ENCODE measurements around the gene CLDN4. TPM values are rescaled to one million over a fixed set of nuclear protein-coding genes. Genes with fewer than 3 reads are reported as not detected.

The CLDN4 gene
- total and polyA plus RNA-seq, 4 donors, result 0.37 to 2.0 (median 1.3) TPM

DNA sequence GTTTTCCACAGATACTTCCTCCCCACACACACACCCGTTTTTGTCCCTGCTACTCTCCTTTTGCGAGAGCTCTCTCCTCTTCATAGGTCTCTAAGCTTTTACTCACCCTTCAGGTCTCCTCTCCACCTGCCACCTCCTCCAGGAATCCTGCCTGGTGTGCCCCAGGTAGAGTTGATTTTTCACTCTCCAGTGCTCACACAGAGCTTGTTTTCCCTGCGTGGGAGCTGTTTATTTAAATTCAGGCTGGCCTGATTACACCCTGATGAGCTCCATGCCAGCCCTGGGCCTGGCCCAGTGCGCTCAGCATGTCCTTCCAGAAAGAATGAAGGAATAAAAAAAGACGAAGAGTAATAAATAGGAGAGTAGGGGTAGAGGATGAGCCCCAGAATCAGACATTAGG lies 7.5 kb upstream of the CLDN4 start (continued):
- no peak for TF ChIP-seq FOXA1 (IDR thresholded peaks at IDR 0.05)
- TF ChIP-seq HNF4A (conservative IDR thresholded peaks at IDR 0.05), result no peak
- TF ChIP-seq, protein P1, sequence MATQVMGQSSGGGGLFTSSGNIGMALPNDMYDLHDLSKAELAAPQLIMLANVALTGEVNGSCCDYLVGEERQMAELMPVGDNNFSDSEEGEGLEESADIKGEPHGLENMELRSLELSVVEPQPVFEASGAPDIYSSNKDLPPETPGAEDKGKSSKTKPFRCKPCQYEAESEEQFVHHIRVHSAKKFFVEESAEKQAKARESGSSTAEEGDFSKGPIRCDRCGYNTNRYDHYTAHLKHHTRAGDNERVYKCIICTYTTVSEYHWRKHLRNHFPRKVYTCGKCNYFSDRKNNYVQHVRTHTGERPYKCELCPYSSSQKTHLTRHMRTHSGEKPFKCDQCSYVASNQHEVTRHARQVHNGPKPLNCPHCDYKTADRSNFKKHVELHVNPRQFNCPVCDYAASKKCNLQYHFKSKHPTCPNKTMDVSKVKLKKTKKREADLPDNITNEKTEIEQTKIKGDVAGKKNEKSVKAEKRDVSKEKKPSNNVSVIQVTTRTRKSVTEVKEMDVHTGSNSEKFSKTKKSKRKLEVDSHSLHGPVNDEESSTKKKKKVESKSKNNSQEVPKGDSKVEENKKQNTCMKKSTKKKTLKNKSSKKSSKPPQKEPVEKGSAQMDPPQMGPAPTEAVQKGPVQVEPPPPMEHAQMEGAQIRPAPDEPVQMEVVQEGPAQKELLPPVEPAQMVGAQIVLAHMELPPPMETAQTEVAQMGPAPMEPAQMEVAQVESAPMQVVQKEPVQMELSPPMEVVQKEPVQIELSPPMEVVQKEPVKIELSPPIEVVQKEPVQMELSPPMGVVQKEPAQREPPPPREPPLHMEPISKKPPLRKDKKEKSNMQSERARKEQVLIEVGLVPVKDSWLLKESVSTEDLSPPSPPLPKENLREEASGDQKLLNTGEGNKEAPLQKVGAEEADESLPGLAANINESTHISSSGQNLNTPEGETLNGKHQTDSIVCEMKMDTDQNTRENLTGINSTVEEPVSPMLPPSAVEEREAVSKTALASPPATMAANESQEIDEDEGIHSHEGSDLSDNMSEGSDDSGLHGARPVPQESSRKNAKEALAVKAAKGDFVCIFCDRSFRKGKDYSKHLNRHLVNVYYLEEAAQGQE (IDR thresholded peaks at IDR 0.05), result no peak
- TF ChIP-seq YY1 (IDR thresholded peaks at IDR 0.05), result no peak
- TF ChIP-seq HNF4G (IDR thresholded peaks at IDR 0.05), result no peak

DNA sequence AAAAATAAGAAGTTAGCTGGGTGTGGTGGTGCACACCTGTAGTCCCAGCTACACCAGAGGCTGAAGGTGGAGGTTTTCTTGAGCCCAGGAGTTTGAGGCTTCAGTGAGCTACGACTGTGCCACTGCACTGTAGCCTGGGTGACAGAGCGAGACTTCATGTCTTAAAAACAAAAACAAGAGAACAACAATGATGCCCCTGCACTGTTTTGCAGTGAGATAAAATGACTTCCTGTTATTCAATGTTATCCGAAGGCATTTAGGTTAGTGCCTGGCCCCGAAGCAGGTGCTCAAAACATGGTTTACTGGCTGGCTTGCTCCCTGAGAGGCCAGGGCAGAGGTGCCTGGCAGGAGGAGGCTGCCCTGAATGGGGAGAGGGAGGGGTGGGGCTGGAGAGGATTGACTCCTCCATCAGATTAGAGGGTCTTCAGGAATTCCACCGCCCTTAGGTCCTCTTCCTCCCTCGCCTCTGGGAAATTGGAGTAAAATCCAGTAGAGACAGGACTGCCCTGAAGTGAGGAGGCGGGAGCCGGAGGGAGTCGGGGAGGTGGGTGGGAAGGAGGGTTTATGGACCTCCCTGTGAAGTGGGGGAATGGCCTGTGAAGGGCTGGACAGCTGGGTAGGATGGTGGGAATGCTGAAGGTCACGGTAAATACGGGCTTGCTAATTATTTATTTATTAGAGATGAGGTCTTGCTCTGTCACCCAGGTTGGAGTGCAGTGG lies 6.8 kb upstream of the CLDN4 start:
- H3K9ac ChIP-seq (ENCODE audit: low read depth in 1 of 2, low read length in 2 of 2), result no peak overlapping the region
- TF ChIP-seq HNF4G (IDR thresholded peaks at IDR 0.05), result no peak
- TF ChIP-seq HNF4A (conservative IDR thresholded peaks at IDR 0.05), result no peak
- no peak for TF ChIP-seq RAD21 (IDR thresholded peaks at IDR 0.05)
- TF ChIP-seq, protein P1 (IDR thresholded peaks at IDR 0.05), result no peak
- TF ChIP-seq SP1 (IDR thresholded peaks at IDR 0.05), result no peak
- TF ChIP-seq FOXA2 (IDR thresholded peaks at IDR 0.05), result no peak
- TF ChIP-seq, protein P2, sequence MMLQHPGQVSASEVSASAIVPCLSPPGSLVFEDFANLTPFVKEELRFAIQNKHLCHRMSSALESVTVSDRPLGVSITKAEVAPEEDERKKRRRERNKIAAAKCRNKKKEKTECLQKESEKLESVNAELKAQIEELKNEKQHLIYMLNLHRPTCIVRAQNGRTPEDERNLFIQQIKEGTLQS (IDR thresholded peaks at IDR 0.05), result no peak
- TF ChIP-seq RXRA (IDR thresholded peaks at IDR 0.05), result no peak
- TF ChIP-seq, protein P3, sequence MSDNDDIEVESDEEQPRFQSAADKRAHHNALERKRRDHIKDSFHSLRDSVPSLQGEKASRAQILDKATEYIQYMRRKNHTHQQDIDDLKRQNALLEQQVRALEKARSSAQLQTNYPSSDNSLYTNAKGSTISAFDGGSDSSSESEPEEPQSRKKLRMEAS (IDR thresholded peaks at IDR 0.05), result no peak
- no peak for TF ChIP-seq GABPA (IDR thresholded peaks at IDR 0.05 in 1 of 2, conservative IDR thresholded peaks at IDR 0.05 in 1 of 2)
- no peak for TF ChIP-seq JUND (IDR thresholded peaks at IDR 0.05)
- TF ChIP-seq YY1 (IDR thresholded peaks at IDR 0.05), result no peak
- 81% methylated on average over 11 of the region's 11 CpGs for WGBS
- DNase-seq (ENCODE audit: low spot score), result no peak
- H3K9me3 ChIP-seq (ENCODE audit: control insufficient read depth in 4 of 4, low read length in 3 of 4), result no peaks in the 10 kb centered on the region
- no peaks in the 10 kb centered on the region for H3K36me3 ChIP-seq (ENCODE audit: control insufficient read depth in 4 of 4, insufficient read depth in 3 of 4, low read depth in 1 of 4, low read length in 3 of 4)
- H3K4me3 ChIP-seq (ENCODE audit: low read depth in 1 of 3, low read length in 3 of 3), result no peak overlapping the region
- no peak overlapping the region for H3K27ac ChIP-seq (ENCODE audit: low read depth in 1 of 2, low read length in 2 of 2)
- H3K4me1 ChIP-seq (ENCODE audit: control insufficient read depth in 4 of 4, insufficient read depth in 4 of 4, low read length in 3 of 4), result peaks cover 0 to 8% (median 2%) of the 10 kb centered on the region in 4 donors
- H3K27me3 ChIP-seq (ENCODE audit: control insufficient read depth in 4 of 4, insufficient read depth in 4 of 4, low read length in 3 of 4), result no peaks in the 10 kb centered on the region

Data from liver (tissue), 9 donors.